MM.1S (cell line): ENCODE results near the gene ZNF333.

Source experiments
- CTCF ChIP-seq: fragments of 300-600 bp; sonication (generic); IDR thresholded peaks from 2 replicates; pipeline ENCODE4 v1.5.1; 2016; ENCODE audit warnings: antibody characterized with exemption, low read length, mixed read lengths
- EZH2phosphoT487 ChIP-seq: fragments of 300-600 bp; sonication (generic); IDR thresholded peaks from 2 replicates; pipeline ENCODE4 v1.6.1; 2018; ENCODE audit warnings: antibody characterized with exemption, low read length

GRCh38 chr19:14782626-14783409 is 93.0 kb downstream of the ZNF333 start:
- TF ChIP-seq CTCF = no peak
- TF ChIP-seq EZH2phosphoT487 = no peak
